Liver (tissue), 10 donors: ENCODE measurements around the gene SETD3. TPM values are rescaled to one million over a fixed set of nuclear protein-coding genes. Genes with fewer than 3 reads are reported as not detected.
"Not testable (repeated sequence)": the region's sequence is repeated elsewhere in the genome, so short reads cannot be mapped to it uniquely, and the experiment has no call there.

Source experiments
- DNase-seq: peaks from one replicate; pipeline ENCODE4 v3.0.0-alpha.2; 2017; ENCODE audit warnings: low spot score
- H3K27ac ChIP-seq, 2 donors: one replicate each; pipeline ENCODE4 v1.7.0; 2013; ENCODE audit warnings: inconsistent platforms in 2 of 2, low read length in 2 of 2, control low read depth in 1 of 2, low read depth in 1 of 2, mild to moderate bottlenecking in 1 of 2
- H3K27me3 ChIP-seq, 4 donors: one replicate each; pipeline versions ENCODE4 v1.6.1 to v1.7.0; 2013; ENCODE audit warnings: low read length in 3 of 4, inconsistent platforms in 1 of 4, mild to moderate bottlenecking in 1 of 4, moderate library complexity in 1 of 4; ENCODE audit not compliant: control insufficient read depth in 4 of 4, insufficient read depth in 4 of 4
- H3K36me3 ChIP-seq, 4 donors: one replicate each; pipeline versions ENCODE4 v1.6.1 to v1.7.0; 2013; ENCODE audit warnings: low read length in 3 of 4, mild to moderate bottlenecking in 3 of 4, low read depth in 1 of 4, moderate library complexity in 1 of 4; ENCODE audit not compliant: control insufficient read depth in 4 of 4, insufficient read depth in 3 of 4
- H3K4me1 ChIP-seq, 4 donors: one replicate each; pipeline versions ENCODE4 v1.6.1 to v1.7.0; 2013; ENCODE audit warnings: low read length in 3 of 4, mild to moderate bottlenecking in 3 of 4, moderate library complexity in 1 of 4; ENCODE audit not compliant: control insufficient read depth in 4 of 4, insufficient read depth in 4 of 4
- H3K4me3 ChIP-seq, 3 donors: one replicate each; pipeline versions ENCODE4 v1.6.1 to v1.7.0; 2013; ENCODE audit warnings: low read length in 3 of 3, control low read depth in 1 of 3, low read depth in 1 of 3, mild to moderate bottlenecking in 1 of 3
- H3K9ac ChIP-seq, 2 donors: one replicate each; pipeline ENCODE4 v1.7.0; 2013; ENCODE audit warnings: low read length in 2 of 2, mild to moderate bottlenecking in 2 of 2, moderate library complexity in 2 of 2, control low read depth in 1 of 2, low read depth in 1 of 2
- H3K9me3 ChIP-seq, 4 donors: one replicate each; pipeline versions ENCODE4 v1.6.1 to v1.7.0; 2013; ENCODE audit warnings: low read length in 3 of 4; ENCODE audit not compliant: control insufficient read depth in 4 of 4
- CTCF ChIP-seq: fragments of 150-350 bp; IDR thresholded peaks from 2 replicates; pipeline ENCODE4 v1.5.1; 2017; ENCODE audit warnings: improper control_type of control experiment, low read depth, low read length; ENCODE audit not compliant: missing input control
- EGR1 ChIP-seq, 2 donors: IDR thresholded peaks; 2 replicates each; pipeline ENCODE4 v1.6.1; 2016 to 2018; ENCODE audit warnings: antibody characterized with exemption in 2 of 2, low read depth in 2 of 2
- FOXA2 ChIP-seq: IDR thresholded peaks from 2 replicates; pipeline ENCODE4 v1.6.1; 2016; ENCODE audit warnings: antibody characterized with exemption
- JUND ChIP-seq, 2 donors: IDR thresholded peaks; 2 replicates each; pipeline ENCODE4 v1.6.1; 2016; ENCODE audit warnings: antibody characterized with exemption in 2 of 2
- MAX ChIP-seq: IDR thresholded peaks from 2 replicates; pipeline ENCODE4 v1.6.1; 2016; ENCODE audit warnings: antibody characterized with exemption
- RAD21 ChIP-seq, 2 donors: IDR thresholded peaks; 2 replicates each; pipeline ENCODE4 v1.6.1; 2016; ENCODE audit warnings: antibody characterized with exemption in 2 of 2, mild to moderate bottlenecking in 2 of 2
- REST ChIP-seq: IDR thresholded peaks from 2 replicates; pipeline ENCODE4 v1.6.1; 2016; ENCODE audit warnings: antibody characterized with exemption, mild to moderate bottlenecking
- TAF1 ChIP-seq: conservative IDR thresholded peaks from 2 replicates; pipeline ENCODE4 v1.6.1; 2016; ENCODE audit warnings: antibody characterized with exemption, mild to moderate bottlenecking
- YY1 ChIP-seq: IDR thresholded peaks from 2 replicates; pipeline ENCODE4 v1.6.1; 2016; ENCODE audit warnings: antibody characterized with exemption, mild to moderate bottlenecking
- WGBS: extraction: QIAGEN DNeasy Blood & Tissue Kit; methylation state at CpG from one replicate; pipeline ENCODE4 v1.1.7; 2013; 5-methylcytosine and 5-hydroxymethylcytosine counted together
- polyA plus RNA-seq, 2 donors: library from polyadenylated mRNA; stranded (reverse) in 1 of 2; unstranded in 1 of 2; fragments of 200-250 nt in 1 of 2; fragments of >200 nt in 1 of 2; fragmentation: Nextera tagmentation in 1 of 2; extraction: Ambion mirVana in 1 of 2; gene quantifications; one replicate each; pipeline versions ENCODE4 v1.2.1 to v1.2.3, GENCODE V29; 2013 to 2015
- small RNA-seq: library from RNA; depleted of rRNA; stranded (forward); fragments of <200 nt; gene quantifications from one replicate; pipeline ENCODE3, GENCODE V24; 2014
- total RNA-seq, 2 donors: library from RNA; depleted of rRNA; stranded (reverse); fragments of >200 nt; gene quantifications; one replicate each; pipeline ENCODE4 v1.2.3, GENCODE V29; 2014
- donor health status: healthy.
- donor health status: healthy.
- donor health status: healthy.
- donor health status: healthy.
- donor health status: healthy.

Gene SETD3
- total and polyA plus RNA-seq, 4 donors, result 18.7 to 39.7 (median 19.4) TPM

GRCh38 chr14:99348816-99349614 is 131.6 kb downstream of the SETD3 start:
- no peak overlapping the region for H3K27ac ChIP-seq
- no peaks in the 10 kb centered on the region for H3K4me1 ChIP-seq
- H3K9me3 ChIP-seq, result no peaks in the 10 kb centered on the region
- DNase-seq, result no peak
- WGBS, result 91% methylated on average over 18 of the region's 18 CpGs
- no peaks in the 10 kb centered on the region for H3K36me3 ChIP-seq
- no peaks in the 10 kb centered on the region for H3K27me3 ChIP-seq
- H3K9ac ChIP-seq, result no peak overlapping the region
- TF ChIP-seq YY1 (no peak), EGR1 (IDR thresholded peaks at IDR 0.05; ENCODE audit: low read depth in 2 of 2) (no peak), JUND (IDR thresholded peaks at IDR 0.05) (no peak), FOXA2 (no peak), CTCF (no peak), MAX (no peak), TAF1 (no peak), REST (no peak), RAD21 (IDR thresholded peaks at IDR 0.05) (no peak)
- no peak overlapping the region for H3K4me3 ChIP-seq

GRCh38 chr14:99348231-99348630 is 132.4 kb downstream of the SETD3 start:
- H3K27me3 ChIP-seq, H3K9ac ChIP-seq, H3K9me3 ChIP-seq, H3K27ac ChIP-seq, H3K4me1 ChIP-seq, H3K36me3 ChIP-seq, DNase-seq, H3K4me3 ChIP-seq: not testable (repeated sequence)
- WGBS, result 92% methylated on average over 31 of the region's 31 CpGs

Small RNA genes within 50 kb of the gene (small RNA-seq; reads per million reads assigned to genes)
- not detected for gene RNU6-91P

Other genes starting within 250 kb of the SETD3 start
- under 1 TPM; 0.23 to 0.42 TPM for gene BCL11B, start 208.7 kb downstream of the SETD3 start, total RNA-seq
- gene BCL11B, start 208.7 kb downstream of the SETD3 start, polyA plus RNA-seq, result under 1 TPM; 0.04 to 0.09 TPM
- 10 to 100 TPM; 17.7 to 33.4 TPM for gene CCNK, start 550 bp upstream of the SETD3 start, total RNA-seq
- 1 to 10 TPM; 7.7 to 8.7 TPM for gene CCNK, start 550 bp upstream of the SETD3 start, polyA plus RNA-seq
- gene CCDC85C, start 123.3 kb upstream of the SETD3 start, total RNA-seq, result 10 to 100 TPM in 1 of 2 donors, 1 to 10 TPM in 1; 7.1 to 12.1 TPM
- 10 to 100 TPM in 1 of 2 donors, 1 to 10 TPM in 1; 4.0 to 23.9 TPM for gene CCDC85C, start 123.3 kb upstream of the SETD3 start, polyA plus RNA-seq
- 1 to 10 TPM; 1.0 to 1.7 TPM for gene HHIPL1, start 164.3 kb upstream of the SETD3 start, total RNA-seq
- under 1 TPM; 0.96 to 0.99 TPM for gene HHIPL1, start 164.3 kb upstream of the SETD3 start, polyA plus RNA-seq
- gene CYP46A1, start 203.4 kb upstream of the SETD3 start, total RNA-seq, result under 1 TPM; 0.14 to 0.92 TPM
- gene CYP46A1, start 203.4 kb upstream of the SETD3 start, polyA plus RNA-seq, result under 1 TPM; 0.43 to 0.53 TPM